C4-2B (cell line): ENCODE results near the gene SPDYE3.
"Not testable (repeated sequence)": the region's sequence is repeated elsewhere in the genome, so short reads cannot be mapped to it uniquely, and the experiment has no call there.

Source experiments
- CTCF ChIP-seq: fragments of 450-650 bp; conservative IDR thresholded peaks from 2 replicates; pipeline ENCODE4 v1.5.1; 2017; ENCODE audit warnings: mild to moderate bottlenecking
- ZFX ChIP-seq: fragments of 450-650 bp; IDR thresholded peaks from 2 replicates; pipeline ENCODE4 v1.6.1; 2017

- TF ChIP-seq CTCF, ZFX: not testable (repeated sequence)
These were observed 56.3 kb downstream of the SPDYE3 start for GRCh38 chr7:100363797-100364196.
